Measurements from ENCODE around the gene TMEM123.

The TMEM123 gene, protein sequence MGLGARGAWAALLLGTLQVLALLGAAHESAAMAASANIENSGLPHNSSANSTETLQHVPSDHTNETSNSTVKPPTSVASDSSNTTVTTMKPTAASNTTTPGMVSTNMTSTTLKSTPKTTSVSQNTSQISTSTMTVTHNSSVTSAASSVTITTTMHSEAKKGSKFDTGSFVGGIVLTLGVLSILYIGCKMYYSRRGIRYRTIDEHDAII
- 175 to 398 (median 285) reads per million in 18 experiments for total RNA-seq

DNA sequence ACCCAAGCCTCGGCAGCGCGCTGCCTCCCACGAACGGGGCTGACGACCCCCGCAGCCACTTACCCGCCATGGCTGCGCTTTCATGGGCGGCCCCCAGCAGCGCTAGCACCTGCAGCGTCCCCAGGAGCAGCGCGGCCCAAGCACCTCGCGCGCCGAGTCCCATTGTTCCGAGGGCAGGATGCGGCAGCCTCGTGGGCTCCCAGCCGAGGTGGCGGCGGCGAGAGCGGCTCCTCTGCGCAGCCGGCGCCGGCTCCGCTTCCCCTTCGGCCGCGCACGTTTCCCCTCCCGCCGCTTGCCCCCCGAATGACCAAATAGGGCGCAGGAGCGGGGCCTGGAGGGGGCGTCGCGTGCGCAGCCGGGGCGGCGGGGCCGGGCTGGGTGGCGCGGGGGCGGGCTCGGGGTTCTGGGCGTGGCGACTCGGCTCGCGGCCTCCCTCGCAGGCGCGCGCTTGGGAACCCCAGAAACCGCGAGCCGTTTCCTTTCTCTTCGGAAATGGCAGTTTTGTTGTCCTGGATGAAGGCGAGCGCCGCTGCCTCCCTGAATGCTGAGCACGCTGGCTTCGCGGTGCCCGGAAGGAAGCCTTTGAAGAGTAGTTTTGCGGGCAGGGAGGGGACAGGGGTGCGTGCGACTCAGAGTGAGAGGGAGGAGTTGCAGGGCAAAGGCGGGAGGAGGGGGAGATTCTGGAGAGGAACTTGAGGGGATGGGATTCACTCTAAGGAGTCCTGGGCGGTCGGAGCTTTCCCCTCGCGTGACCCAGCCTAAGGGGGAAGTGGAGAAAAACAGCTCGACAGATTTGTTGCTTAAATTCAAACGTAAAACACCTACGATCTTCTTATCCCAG lies at the start of gene TMEM123:
Gene TMEM123, minus strand, starts transcription at position 305 of the 841 bp plus-strand sequence. Its CDS starts 142 bp downstream, at position 163.
- peak; percentile 82 to 89 for DNase-seq

DNA sequence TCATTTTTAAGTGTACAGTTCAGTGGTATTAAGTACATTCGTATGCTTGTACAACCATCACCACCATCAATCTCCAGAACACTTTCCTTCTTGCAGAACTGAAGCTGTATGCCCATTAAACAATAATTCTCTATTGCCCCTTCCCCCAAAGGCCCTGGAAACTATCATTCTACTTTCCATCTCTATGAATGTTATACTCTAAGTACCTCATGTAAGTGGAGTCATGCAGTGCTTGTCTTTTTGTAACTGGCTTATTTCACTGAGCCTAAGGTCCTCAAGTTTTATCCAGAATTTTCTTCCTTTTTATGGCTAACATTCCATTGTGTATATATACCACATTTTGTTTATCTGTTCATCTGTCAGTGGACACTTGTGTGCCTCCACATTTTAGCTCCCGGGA lies 48.3 kb upstream of the TMEM123 start:
- DNase-seq = no peak

DNA sequence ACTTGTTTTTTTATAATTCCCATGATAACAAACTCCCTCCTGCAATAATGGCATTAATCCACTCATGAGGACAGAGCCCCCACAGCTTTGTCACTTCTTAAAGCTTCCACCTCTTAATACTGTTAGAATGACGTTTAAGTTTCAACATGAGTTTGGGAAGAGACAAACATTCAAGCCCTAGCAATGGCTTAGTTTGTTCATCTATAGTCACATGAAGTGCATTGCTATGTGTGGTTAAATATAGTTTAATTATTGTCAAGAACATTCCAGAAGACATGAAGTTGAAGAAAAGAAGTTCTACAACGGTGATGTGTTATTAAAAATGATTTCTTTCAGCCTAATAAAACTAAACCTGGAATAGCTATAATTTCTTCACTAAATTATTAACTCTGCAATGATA lies 47.4 kb upstream of the TMEM123 start:
- DNase-seq = no peak

DNA sequence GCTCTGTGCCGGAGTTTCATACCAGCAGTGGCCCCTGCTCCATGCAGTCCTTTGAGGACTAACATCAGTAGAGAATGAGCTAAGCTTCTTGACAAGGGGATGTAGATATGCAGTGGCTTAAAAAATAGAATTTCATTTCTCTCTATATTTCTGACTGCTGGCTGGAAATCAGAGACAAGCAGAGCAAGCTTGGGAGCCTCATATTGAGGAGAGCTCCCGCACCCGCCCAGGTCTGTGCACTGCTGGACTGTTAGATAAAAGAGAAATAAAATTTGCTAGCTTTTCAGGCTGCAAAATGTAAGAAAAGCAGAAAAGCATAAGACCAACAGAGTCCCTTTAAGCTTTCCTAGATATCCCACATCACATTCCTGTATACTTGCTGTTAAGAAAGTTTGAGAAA lies 46.6 kb upstream of the TMEM123 start:
- DNase-seq = no peak

DNA sequence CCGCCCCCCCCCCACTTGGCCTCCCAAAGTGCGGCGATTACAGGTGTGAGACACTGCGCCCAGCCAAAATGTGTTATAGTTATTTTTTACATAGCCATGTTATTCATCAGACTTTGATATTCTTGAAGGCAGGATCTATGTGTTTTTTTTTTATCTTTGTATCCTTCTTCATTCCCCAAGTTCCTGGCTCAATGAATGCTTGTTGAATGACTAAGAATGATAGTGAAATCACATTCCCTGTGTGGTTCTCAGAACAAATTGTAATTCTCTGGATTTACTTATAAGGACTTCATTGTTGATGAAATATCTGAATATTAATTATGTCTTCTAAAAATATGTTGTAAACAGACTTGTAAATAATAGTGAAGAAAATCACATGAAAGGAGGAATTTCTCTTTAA lies 44.5 kb upstream of the TMEM123 start:
- no peak for DNase-seq

DNA sequence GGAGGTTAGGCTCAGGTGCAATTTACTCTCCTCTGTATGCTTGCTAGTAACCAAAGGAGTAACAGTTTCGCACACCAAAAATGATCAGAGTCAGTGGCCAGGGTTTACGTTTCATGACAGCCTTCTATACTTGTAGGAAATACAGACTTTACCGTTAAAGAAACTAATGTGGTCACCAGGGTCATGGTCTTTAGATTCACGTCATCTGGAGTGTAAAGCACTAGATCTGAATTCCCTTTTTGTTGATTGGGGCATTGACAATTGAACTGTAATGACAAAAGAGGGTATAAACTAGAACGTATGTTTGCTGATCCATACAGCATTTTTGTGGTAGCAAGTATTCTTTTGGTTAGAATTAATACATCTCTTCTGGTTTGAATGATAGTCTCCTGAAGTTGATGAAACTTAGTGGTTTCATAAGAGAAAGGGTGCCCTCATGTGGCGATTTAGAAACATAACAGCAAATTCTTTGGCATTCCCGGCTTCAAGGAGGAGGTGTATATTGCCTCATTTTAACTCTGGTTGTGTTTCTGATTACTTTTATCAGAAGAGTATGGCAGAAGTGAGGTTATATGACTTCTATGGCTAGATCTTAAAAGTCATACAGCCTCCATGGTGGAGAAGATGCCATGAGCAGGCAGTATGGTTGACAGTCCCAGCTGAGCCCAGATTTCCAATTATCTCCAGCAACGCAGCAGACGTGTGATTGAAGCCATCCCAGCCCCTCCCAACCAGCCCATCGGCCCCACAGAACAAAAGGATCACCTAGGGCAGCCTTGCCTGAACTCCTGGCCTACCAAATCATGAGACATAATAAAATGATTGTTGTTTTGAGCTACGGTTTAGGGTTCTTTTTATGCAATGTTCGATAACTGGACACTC lies 42.8 kb upstream of the TMEM123 start:
- peak; percentile 70 to 82 for DNase-seq

DNA sequence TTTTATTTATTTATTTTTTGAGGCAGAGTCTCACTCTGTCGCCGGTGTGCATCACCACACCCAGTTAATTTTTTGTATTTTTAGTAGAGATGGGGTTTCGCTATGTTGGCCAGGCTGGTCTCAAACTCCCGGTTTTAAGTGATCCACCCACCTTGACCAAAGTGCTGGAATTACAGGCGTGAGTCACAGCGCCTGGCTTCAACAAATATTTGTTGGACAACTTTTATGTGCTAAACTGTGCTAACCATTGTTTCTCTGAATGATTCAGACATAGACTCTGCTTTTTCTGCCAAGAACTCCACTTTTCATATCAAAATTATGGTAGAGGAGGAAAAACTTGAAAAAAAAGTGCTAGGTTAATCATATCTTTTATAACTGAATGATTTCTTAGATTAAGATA lies 41.7 kb upstream of the TMEM123 start:
- no peak for DNase-seq

DNA sequence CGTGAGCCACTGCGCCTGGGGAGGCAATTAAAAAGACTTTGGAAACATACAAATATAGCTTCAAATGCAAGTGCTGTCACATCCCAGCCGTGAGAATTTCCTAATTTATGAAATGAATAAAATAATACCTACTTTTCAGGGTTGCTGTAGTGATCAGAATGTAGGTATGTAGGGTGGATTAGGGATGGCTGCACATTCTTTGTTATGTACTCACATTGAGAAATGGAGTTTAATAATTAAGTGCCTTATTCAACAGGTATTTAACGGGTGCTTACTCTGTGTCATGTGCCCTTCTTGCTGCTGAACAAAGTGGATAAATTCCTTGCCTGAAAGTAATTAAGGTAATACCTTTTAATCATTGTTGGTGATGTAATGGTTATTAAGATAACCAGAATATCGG lies 41.0 kb upstream of the TMEM123 start:
- no peak for DNase-seq

DNA sequence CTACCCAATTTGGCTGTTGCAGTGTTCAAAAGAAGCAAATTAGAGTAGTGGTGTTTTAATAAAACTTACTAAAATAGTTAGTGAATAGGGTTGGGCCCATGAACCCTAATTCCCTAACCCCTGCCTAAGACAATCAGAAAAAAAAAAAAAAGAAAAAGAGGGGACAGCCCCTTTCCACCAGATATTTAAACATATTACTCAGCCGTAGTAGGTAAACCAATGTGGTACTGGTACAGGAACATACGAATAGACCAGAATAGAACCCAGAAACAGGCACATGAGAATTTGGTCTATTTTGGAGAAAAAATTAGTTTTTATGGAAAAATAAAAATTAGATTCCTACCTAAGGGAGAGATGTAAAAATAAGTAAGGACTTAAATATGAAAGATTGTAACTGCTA lies 39.4 kb upstream of the TMEM123 start:
- no peak for DNase-seq

DNA sequence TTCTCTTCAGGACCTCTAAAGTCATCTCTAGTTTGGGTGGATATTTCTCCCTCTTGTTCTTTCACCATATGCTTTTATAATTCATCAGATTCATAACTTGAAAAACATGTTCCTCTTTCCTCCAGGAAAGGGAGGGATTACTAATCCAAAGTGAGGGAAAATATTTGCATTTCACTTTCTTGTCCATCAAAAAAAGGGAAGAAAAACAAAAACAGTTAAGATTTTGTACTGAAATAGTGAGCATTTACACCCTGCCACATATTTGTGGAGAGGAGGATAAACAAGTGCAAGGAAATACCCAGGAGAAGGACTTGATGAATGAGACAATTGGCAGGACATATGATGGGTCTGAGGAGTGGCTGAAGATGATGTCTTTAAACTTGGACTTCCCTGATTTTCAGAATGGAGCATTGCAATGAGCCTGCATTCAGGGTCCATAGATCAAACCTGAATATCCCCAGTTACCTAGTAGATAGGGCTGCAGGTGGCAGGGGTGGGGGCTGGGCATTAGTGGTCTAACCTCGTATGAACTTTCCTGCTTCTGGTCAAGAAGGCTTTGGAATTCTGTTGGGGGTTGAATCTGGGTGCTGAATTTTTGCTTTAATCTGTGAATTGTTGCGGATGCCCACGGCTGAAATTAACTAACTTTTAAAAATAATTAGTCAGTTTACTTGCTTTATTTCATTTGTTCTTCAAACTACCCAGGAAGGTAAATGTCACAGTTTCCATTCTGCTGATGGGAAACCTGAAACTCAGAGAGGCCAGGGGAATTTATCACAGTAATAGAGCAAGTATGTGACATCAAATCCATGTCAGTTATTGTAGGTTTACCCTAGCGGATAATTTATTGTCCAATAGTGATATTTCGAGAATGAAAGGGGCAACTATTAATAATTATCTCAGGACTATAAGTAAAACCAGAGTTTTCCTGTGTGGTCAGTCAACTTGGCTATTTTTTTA lies 36.9 kb upstream of the TMEM123 start:
- peak; percentile 8 to 54 for DNase-seq

DNA sequence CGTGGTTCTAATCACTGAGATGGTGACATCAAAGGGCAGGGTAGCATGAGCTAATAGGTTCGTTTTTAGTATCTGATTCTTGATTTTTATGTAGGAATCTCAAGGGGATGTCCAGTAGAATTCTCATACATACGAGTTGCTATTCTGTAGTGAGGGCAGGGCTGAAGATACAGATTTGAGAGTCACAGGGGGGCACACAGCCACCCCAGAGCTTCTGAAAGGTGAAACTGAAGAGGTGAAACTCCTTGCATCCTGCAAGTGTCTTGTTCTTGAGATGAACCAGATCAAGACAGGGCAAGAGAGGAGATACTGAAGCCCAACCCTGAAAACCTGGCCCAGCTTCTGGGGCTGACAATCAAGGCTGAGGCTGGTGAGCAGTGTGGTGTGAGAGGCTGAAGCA lies 35.6 kb upstream of the TMEM123 start:
- no peak for DNase-seq

DNA sequence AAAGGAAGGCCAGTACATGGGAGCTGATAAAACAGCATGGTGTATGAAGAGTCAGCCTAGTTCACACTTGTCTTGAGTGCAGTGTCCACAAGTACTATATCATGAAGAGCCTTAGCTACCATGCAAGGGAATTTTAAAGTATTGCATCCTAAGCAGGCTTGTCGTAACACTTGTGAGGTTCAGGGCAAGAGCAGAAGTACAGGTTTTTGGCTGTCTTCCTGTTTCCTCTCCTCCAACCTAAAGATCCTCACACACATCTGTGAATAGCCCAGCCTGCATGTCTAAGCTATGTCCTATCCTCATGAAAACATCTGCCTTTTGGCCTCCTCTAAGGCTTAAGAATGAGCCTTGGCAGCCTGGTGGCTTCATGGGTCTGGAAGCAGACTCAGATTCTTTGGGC lies 34.6 kb upstream of the TMEM123 start:
- DNase-seq = peak; percentile 29 to 34

DNA sequence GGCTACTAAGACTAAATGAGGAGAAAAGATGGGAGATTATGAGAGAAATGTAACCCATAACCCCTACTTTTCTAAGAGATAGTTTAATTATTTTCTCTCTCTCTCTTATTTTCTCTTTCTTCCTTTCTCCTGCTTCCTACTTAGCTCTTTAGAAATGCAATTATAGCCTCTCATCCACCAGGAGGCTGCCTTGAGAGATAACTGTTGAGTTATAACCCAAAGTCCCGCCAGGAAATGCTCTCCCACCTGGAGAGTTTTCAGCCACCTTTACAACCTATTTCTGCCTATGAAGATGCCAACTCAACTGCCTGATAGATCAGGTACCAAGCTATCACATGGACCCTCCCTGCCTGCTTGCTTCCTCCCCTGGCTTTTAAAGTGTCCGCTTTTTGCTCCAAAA lies 34.0 kb upstream of the TMEM123 start:
- DNase-seq = no peak

DNA sequence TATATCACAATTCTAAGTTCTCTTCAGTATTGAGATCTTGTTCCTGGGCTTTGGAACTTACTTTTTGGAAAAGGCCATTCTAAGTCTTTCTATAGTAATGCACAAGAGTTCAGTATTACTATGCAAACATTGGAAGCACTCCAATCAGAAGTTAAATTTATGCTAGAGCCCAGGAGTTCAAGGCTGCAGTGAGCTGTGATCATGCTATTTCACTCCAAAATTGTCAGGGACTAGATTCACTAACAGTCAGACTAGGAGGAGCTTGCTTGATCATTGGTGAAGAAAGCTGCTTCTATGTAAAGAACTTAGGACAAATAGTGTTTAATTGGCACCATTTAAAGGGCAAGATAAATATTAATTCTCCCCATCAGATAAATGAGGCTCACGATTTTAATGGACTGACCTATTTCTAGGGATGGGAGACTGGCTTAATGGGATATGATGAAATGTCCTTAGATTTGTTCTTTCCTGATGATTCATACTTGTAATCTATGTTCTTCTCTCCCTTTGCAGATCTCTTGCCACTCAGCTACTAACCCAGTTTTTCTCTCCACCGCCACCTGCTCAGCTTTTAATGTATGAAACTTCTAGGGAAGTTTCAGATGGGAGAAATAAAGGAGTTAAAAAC lies 32.6 kb upstream of the TMEM123 start:
- DNase-seq = no peak

DNA sequence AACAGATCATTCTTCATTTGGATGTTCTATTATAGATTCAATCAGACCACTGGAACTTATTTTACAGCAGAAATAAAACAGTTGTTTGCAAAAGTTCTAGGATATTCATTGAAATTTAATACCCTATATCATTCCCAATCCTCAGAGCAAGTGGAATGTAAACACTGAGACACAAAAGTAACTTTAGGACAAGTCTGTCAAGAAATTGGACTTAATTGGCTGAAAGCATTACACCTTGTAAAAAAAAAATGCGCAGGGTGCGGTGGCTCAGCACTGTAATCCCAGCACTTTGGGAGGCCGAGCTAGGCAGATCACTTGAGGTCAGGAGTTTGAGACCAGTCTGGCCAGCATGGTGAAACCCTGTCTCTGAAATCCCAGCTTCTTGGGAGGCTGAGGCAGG lies 29.9 kb upstream of the TMEM123 start:
- no peak for DNase-seq

DNA sequence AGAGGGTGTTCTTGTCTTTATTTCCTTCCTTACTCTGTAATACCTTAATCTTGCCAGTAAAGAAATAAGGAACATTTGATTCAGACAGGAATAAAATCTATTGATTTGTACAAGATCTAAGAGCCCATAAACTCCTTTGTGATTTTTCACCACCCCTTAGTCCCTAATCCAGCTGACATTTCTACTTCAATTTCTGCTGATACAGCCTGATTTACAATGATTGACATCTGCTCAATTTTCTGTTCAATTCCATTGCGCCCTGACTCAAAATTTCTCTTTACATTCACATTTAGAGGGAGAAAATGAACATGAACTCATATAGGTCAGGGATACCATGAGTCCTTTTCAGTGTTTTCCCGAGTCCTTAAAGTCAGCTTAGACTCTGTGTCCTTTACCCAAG lies 27.2 kb upstream of the TMEM123 start:
- DNase-seq = no peak

DNA sequence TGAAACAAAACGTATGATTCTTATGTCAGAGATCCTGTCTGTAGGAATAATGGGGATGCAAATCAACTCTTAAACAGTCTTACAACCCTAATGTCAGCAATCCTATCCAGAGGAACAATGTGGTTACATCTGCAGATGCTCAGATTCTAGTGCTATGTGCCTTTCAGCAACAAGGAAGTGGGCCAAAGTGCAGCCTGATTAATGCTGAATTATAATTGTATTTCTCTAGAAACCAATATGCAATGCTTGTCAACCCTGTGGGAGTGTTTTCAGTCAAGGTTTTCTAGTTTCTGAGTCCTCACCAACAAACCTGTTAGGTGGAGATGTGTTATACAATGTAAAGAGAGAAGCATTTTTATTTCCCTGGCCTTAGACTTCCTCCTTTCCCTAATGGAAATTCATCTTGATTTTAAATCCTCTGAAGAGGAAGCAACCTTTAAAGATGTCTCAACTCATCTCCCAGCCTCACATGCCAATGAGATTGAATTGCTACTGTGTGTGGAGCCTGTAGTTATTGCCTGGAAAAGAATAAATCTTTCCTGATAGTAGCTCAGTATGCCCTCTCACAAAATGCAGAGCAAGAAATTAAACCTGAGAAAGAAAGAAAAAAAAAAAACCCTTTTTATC lies 26.2 kb upstream of the TMEM123 start:
- DNase-seq = peak; percentile 40 to 48

DNA sequence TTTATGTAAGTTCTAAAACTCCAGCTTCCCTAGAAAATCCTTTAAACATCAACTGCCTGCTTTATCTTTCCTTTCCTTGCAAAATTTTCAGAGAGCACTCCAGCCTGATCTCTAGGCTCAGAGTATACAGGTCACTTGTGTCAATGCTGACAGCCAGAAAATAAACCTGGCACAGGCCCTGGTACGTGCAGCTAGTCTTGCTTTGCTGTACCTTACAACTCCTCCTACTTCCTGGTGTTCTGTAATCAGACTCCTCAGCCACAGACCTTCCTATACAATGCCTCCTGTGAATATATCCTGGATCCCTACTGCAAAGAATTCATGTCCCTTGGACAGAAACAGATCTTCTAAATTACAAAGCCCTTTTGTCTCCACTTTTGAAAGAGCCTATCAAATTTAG lies 24.2 kb upstream of the TMEM123 start:
- no peak for DNase-seq

DNA sequence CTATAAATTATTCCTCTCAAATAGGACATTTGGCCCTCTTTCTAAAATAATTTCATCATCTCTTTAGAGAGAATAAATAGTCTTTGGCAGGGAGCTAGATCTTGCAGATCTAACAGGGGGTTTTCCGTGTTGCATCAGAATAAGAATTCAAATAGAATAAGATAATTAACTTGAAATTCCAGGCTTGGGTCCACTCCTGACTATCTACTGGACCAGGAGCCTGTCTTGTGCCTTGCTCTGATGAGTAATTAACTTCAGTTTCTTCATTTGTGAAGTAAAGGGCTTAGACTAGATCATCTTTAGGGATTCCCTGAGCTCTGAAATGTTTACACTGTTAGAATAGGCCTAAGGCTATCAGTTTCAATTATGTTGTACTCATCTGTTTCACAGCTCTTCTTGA lies 23.5 kb upstream of the TMEM123 start:
- DNase-seq = no peak

DNA sequence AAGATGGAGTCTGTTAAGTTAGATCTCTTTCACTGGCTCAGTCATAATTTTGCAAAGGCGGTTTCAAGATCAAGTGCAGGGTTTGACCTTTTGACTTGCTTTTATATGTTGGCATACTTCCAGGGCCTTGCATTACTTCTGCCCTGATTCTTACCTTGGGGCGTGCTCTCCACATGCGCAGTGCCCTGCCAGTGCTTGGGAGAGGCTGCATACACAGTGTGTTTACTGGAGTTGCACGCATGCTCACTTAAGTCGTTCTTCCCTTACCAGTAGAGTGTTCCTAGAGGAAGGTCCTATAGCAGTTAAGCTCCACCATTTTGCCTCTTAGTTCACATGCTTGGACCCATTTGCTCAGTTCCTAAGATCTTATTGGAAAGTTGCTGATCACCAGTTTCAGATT lies 21.0 kb upstream of the TMEM123 start:
- no peak for DNase-seq

DNA sequence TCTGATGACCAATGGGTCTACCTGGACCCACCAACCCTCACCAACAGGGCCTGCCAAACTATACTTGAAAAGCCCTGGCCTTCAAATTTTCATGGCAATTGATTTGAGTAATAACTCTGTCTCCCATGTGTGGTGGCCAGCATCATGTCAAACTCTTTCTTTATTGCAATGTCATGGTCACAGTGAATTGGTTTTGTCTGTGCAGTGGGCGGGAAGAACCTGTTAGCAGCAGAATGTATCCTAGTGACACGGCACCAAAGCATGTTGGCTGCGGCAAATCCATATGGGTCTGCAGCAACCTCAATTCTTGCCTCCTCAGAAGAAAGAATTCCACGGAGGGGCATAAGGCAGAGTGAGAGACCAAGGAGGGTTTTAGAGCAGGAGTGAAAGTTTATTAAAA lies 19.6 kb upstream of the TMEM123 start:
- no peak for DNase-seq

Measured in inflammatory macrophage (primary cell).